Kidney tubule cell (primary cell): ENCODE measurements around the gene PNPLA5.

ENCODE experiments used
- DNase-seq: peaks from one replicate; pipeline ENCODE4 v3.0.0-alpha.2; 2018; ENCODE audit warnings: low spot score

Gene PNPLA5

DNA sequence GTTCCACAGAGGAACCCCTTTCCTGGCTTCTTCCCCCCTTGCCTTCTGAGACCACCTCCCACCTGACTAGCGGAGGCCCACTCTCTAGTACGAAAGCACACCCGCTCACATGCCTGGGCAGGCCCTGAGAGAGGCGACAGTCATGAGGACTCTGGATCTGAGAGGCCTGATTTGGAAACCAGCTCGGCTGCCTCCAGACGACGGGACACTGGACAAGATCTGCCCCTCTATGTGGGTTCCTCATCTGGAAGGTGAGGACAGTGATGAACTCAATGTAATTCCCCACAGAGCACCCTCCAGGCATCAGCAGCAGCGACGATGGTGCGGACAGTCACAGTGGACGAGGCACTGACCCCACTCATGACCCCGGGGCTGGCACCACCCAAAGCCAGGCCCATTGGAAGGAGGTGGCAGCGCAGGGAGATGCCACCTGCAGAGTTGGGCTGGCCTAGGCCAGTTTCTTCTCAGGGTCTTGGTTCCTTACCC is 37.0 kb downstream of the PNPLA5 start:
- DNase-seq = no peak

DNA sequence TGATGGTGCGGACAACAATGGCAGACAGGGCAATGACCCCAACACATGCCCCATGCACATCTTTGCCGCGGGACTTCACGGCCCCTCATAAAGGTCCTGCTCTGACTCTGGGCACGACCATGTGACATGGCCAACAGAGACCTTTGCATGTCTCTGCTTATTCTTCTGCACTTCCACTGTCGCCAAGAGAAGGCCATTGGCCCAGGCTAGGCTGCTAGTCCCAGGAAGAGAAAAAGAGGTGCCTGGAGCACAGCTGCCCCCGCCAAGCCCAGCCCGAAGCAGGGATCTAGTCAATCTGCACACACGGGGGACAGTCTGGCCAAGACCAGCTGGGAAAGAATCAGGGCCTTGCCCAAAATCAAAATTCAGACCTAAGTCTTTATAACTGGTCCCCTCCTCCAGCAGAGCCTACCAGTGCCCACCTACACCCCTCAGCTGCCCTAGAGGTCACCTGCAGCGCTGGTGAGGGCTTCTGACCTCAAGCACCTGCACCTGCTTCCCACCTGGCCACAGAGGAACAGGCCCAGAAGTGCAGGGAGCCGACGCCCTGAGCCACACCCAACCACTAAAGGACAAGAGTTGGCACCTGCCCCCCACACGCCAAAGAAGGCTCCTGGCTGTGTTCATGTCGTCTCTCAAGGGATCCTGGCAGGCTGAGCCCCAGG is 37.6 kb downstream of the PNPLA5 start:
- DNase-seq = no peak

DNA sequence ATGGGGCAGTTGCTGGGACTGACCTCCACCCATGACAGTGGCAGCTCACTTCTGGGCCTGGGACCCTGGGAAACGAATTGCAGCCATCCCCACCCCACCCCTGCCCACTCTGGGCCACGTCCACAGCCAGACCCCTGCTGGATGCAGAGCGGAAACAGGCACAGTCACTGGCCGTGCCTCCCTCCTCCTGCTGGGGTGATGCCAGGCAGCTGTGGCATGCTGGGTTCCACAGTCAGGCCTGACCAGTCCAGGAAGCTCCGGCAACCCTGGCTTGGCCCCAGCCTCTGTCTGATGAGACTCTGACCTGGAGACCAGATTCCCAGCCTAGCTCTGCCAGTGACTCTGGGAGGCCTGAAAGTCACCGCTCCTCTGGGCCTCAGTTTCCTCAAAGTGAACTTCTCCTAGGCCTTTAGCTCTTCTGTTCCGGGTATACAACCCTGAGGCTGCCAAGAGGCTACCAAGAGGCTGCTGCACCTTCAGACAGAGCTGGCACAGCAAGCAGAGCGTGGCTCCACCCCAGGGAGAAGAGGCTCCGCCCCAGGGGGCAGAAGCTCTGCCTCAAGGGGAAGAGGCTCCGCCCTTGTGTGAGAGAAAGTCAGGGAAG is 38.4 kb downstream of the PNPLA5 start:
- DNase-seq = peak; percentile 11

DNA sequence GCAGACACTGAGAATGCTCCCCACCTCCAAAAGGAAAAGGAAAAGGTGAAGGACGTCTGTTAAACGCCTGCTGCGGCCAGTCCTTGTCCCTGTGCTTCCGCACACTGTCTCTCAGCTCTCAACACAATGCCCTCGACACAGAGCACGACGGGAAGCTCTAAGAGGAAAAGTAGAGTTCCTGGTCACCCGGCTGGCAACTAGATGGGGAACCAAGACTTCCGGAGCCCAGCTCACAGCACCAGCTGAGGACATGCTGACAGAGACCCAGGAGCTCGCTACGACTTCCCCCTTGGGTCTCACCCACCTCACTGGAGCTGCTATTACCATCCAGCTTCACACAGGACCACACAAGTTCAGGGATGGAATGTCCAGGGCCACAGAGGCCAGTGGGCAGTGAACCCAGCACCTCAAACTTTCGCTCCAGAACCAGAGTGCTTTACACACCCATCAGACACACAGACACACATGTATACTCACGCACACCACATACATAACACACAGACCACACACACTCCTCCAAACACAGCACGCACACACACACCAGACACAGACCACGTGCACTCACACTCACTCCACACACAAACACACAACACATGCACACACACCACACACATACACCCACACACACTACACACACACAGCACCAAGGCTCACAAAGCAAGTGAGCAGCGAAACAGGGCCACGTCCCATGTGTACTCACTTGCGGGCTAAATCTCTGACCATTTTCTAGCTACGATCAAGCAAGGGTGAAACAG is 39.1 kb downstream of the PNPLA5 start:
- no peak for DNase-seq

DNA sequence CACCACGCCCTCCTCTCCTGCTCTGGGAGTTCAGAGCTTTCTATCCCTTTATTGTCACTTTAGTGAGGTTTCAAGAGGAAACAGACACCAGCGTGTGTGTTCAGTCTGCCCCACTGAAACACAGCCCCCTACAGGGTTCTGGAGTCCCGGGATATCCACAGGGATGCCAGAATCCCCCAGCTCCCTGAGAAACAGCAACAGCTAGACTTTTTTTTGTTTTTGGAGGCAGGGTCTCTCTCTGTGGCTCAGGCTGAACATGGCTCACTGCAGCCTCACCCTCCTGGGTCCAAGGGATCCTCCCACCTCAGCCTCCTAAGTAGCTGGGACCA is 39.9 kb downstream of the PNPLA5 start:
- DNase-seq = no peak

DNA sequence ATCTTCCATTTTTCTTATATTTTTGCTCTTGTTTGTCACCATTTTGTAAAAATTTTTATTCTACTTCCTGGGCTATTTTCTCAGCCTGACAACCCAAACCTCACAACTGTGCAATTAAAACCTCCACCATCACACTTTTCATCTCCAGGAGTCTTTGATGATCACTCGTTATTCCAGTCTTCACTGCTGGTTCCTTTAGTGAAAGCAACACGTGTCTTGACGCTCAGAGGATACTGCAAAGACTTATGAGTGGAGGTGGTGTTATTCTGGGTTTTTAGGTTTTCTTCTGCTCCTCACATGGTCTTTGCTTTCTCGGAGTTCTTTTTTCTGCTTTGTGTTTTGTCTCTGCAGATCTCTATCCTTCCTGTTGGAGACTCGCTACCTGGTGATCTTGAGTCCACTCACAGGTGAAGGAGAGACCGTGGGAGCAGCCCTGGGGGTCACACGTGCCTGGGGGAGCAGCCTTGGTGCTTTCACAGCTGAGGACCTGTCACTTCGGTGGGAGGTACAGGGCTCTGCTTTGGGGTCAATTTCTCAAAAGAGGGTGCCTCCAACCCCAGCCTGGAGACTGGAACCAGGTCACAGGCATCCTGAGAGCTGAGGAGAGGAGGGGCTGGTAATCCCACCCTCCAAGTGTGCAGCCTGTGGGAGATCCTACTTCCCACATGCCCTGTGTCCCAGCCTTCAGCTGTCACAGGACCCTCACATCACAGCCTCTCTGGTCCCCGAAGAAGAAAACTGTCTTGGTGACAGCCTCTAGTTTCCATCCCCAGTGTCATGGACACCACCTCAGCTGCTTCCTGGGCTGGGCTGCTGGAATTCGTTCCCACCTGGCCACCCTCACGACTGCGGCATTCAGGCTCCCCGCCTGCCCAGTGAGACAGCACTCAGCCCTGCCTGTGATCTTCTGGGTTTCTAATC is 40.5 kb downstream of the PNPLA5 start:
- DNase-seq = no peak

DNA sequence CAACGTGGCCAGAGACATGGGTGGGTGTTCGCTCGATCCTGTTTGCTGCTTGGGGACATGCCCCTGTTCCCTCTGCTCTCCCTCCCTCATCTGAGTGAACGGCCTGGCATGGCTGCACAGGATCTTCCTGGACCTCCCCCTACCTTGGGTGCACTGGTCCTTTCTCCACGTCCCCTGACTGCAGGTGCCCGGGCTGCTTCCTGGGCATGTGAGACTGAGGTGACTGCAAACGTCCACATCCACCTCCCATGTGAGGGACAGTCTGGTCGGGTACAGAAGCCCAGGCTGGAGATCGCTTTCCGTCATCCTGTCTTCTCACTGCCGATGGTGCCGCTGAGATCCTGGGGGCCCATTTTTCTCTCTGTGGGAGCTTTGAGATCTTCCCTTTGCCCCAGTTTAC is 41.3 kb downstream of the PNPLA5 start:
- DNase-seq = no peak

DNA sequence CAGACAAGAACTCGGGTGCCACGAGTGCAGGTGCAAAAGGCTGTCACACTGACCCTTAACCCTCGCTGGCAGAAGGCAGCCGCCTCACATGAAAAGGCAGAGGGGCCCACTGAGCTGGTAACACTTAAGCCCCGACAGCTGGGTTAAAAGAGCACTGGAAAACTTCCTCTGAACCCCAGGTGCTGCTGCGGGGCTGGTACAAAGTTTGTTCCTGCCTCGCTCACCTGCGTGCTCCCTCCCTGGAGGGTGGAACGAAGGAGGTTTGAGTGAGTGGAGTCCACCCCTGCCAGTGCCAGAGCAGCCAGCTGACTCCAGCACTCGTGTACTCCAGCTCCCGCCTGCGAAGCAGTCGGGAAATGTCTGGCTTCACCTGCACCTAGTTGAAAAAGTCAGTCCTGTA is 42.1 kb downstream of the PNPLA5 start:
- DNase-seq = no peak

DNA sequence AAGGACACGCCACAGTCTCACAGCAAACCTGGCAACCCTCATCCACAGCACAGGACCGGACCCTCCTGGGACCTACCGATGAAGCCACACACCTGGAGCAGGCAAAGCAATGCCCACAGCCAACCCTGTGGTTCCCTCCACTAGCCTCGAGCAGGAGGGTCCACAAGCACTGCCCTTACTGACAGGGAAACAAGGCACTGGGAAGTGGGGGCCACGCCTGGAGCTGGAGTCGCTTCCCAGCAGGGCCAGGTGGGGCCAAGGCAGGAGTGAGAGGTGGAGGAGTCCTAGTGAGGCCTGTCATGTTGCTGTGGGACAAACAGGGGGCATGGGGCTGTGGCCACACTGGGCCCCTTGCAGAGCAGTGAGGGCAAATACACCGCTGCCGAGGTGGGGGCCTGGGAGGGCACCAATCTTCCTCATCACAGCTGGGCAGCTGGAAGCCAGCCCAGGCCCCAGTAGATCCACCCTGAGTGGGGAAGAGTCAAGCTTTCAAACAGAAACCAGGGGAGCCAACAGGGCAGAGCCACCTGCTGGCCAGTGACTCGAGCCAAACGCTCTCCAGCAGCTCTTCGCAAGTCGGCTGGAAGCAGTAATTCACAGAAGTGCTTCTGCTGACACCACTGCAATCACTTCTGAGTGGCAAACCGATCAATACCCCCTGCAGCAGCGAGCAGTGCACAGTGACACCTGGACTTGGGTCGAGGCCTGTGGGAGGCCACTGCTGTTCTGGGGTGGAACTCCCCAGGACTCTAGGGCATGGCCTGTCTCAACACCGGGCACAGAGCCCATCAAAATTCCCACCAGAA is 43.2 kb downstream of the PNPLA5 start:
- DNase-seq = peak; percentile 36

DNA sequence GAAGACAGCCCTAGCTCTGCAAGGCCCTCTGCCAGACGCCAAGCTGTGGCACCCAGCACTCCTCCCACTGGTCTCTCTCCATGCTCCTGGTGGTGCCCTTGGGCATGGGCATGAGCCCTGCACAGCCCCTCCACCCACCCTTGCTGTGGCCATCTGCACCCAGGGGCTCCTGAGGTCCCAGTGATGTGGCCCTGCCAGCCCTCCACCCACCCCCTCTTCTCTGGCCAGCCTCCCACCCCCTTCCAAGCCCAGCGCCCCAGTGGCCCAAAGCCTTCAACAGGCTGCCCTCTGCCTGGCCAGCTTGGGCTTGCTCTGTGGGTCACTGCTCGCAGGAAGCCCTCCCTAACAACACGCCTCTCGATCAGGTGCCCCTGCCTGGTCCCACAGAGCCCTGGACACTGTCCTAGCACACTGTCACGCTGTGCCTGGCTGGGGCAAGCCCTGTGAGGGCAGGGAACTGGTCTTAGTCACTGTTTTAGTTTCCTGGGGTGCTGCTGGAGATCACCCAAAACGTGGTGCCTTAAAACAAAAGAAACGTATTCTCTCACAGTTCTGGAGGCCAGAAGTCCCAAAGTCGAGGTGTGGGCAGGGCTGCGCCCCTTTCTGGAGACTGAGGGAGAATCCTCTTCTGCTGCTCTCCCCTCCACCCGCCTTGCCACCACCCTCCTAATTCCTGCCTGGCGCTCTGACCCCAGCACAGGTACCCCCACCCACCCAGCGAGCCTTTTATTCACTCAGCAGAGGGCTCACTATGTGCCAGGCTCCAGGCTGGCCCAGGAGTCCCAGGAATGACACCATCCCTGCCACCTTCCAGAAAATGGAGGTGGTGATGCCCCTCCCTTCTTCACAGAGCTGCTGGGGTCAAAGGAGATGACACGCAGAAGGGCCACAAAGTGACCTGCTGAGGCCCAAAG is 44.2 kb downstream of the PNPLA5 start:
- DNase-seq = no peak

DNA sequence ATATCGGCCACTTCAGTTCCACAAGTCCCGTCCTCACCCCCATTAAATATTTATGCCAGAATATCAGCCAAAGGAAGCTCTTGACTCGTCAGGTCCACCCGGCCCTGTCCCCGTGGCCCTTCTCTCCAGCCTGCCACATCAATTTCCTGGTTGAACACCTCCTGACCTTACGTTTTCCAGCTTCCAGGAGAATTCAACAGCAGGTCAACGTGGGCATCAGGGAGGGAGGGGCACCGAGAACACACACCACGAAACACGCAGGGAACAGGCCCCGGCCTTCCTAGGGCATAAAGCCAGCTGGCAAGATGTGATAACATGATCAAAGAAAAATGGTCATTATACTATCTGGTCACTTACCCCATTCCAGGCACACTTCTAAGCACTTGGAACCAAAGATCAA is 44.8 kb downstream of the PNPLA5 start:
- no peak for DNase-seq

DNA sequence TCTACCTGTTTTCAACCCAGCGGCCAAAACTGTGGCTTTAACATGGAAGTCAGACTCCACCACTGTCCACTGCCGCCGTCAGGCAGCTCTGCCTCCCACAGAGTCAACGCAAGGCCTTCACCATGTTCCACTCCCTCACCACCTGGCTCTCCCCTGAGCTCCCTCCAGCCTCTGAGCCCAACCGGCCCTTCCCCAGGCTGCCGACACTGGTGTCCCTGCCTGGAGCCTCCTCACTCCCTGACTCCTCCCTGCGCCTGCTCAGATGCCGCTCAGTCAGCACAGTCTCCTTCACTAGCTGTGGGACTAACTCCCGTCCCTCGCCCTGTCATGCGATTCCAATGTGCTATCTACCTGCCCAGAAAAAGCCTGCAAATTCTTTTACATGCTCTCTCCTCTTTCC is 45.8 kb downstream of the PNPLA5 start:
- DNase-seq = no peak

DNA sequence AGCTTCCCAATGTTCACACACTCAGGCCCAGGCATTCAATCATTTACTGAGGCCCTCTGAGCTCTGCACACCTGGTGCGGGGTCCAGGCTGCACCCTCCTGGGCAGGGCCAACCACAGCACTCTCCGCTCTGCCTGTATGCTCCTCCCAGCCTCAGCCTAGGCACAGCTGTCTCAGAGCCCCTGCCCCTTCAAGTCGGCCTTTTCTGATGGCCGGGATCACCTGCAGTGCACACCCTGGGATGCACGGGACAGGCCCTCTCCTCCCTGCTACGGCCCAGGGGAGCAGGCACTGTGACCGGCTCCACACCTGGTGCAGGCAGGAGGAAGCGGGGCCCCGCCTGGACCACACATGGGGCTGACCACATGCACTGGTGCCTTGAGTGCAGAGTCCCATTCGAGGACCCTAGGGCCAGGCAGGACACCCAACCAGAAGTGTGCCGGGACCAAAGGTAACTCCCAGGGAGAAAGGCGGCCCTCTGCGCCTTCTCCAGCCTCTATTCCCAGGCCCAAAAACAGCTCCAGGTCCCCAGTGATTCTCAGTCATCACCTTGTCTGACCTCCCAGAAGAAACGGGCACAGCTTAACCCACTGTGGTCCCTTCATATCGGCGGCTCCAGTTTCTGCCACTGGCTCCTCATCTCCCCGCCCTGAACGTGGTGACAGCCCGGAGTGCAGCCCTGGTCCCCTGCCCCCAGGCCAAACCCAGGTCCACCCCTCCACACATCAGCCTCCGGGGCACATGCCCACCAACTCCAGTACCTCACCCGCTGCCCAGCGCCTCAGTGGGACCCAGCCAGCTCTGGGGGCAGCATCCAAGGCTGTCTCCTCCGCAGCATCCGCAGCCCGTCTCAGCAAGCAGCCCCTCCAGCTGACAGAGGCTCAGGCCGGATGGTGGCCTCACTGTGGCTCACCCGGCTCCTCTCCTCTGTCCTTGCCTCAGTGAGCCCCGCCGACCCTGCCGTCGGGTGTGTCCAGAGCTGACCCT is 47.0 kb downstream of the PNPLA5 start:
- no peak for DNase-seq

DNA sequence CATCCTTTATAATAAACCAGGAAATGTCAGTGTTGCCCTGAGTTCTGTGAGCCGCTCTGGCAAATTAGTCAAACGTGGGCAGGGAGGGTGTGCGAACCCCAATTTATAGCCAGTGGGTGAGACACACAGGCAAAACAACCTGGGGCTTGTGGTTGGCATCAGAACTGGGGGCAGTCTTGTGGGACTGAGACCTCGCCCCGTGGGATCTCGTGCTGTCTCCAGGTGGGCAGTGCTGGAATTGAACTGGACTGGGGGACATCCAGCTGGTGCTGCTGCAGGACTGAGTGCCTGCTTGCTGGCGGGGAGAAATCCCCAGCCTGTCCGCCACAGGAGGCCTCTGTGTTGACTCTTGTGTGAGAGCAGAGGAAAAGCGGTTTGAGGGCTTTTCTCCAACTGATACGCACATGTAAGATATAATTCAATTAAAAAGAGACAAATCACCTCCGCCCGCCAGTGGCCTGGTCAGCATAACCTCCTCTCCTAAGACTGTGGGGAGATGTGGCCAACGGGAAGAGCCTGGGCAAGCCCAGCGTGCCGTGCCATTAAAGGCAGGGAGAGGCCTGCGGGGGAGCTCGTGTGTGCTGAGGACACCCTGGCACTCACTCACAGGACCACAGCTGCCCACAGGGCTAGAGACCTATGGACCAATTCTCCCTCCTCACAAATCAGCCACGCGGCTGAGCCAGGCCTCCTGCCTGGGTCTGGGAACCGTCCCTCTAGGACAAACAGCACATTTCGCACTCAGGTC is 47.9 kb downstream of the PNPLA5 start:
- no peak for DNase-seq

DNA sequence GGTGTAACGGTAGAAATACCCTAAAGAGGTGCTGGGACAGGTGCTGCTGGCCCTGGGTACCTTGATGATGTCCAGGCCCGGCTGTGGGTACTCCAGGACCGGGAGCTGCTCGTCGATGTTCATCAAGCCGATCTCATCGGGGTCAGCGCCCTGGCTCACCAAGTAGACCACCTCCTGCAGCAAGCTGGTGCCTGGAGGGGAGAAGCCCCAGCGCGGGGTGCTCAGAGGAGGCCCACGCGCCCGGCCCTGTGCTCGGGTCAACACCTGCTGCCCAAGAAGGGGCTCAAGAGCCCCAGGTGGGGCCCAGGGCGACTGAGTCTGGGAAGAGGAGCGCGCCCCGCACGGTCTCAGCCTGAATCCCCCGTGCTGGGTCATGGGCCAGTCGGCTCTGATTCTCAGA is 50.1 kb downstream of the PNPLA5 start:
- DNase-seq = no peak

DNA sequence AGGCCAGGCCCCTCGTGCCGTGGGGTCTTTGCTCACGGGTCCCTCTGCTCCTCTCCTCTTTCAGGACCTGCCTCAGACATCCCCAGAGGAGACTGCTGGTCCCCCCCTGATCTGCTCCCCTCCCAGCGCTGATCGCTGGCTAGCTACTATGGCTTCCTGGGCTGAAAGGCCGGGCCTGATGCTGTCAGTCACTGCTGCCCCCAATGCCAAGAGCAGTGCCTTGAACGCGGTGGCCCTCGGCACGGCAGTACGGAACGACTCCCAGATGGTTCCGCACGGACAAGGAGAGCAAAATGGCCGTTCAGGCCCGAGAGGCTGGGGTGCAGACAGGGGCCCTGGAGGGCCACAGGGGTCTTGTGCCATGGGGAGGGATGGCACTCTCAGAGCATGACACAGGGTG is 51.0 kb downstream of the PNPLA5 start:
- no peak for DNase-seq

DNA sequence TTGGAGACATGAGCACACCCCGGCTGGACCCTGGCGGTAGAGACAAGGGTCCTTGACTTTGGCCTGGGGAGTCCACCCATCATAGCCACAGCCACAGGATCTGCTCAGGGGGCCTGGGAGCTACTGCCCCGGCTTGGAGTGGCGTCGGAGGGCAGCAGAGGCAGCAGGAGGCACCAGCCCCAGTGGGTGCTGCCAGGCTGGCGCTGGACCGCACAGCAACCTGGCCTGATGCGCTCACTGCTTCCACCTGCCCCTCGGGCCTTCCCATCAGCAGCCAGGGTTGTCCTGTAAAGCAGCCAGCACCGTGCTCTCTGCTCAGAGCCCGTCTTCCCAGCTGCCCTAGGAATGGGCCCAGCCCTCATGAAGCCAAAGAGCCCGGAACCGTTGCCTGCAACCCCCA is 51.4 kb downstream of the PNPLA5 start:
- DNase-seq = no peak

DNA sequence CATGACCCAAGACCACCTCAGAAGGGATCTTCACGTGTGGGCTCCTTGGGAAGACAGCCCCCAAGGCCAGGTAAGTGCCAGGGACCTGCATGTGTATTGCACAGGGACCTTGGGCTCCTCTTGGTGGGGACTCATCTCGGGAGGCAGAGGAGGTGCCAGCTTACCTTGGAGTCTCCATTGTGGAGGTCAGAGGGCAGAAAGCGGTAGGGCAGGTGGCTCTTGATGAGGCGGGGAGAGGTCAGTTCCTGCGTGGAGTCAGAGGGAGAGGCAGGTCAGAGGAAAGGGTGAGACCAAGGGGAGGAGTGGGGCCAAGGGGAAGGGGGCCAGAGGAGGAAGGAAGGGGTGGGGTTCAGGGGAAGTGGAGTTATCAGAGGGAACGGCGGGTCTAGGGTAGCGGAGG is 52.0 kb downstream of the PNPLA5 start:
- no peak for DNase-seq
